K562 (cell line): ENCODE results near the gene RAI1. TPM values are rescaled to one million over a fixed set of nuclear protein-coding genes. Genes with fewer than 3 reads are reported as not detected.

Experiments
- ATAC-seq: fragments of 200-7000 bp; cut with Tn5 transposase; 3 replicates; pipeline ENCODE4 v1.9.1; 2020; ENCODE audit warnings: moderate library complexity
- BruUV-seq: library from RNA; stranded (reverse); fragments of 400-500 nt; replicated peaks from 2 replicates; lab custom pipeline; 2021; lab: Mats Ljungman, UMichigan
- CTCF ChIA-PET: fragments of 300-600 bp; formaldehyde crosslinking; extraction: SDS; loops from one replicate; lab custom pipeline; 2021; ENCODE audit warnings: low intra/inter-chr PET ratio; lab: Yijun Ruan, JAX
- POLR2A ChIA-PET: fragments of 300-600, 350-650 bp; sonication (Branson Sonifier 250); formaldehyde crosslinking; extraction: SDS; loops from one replicate; lab custom pipeline; 2021; ENCODE audit warnings: antibody characterized with exemption, inconsistent platforms; lab: Yijun Ruan, JAX
- DNase-seq, 4 experiments: peaks; one replicate each; pipeline versions ENCODE4 v3.0.0 to v3.0.0-alpha.2; 2011 to 2018; ENCODE audit warnings: low spot score in 3 of 4, mixed read lengths in 3 of 4; ENCODE audit errors: extremely low read depth in 1 of 4
- FAIRE-seq: peaks from 2 replicates; lab custom pipeline; 2011; peaks lifted over from hg19 to GRCh38; lab: Jason Lieb, UNC
- H2AFZ ChIP-seq: 2 replicates; pipeline ENCODE4 v1.6.0; 2011; ENCODE audit warnings: low read depth, low read length, control low read depth, inconsistent platforms
- H3K27ac ChIP-seq: fragments of 200-600 bp; 3 replicates; pipeline ENCODE4 v1.8.0; 2011; ENCODE audit warnings: low read depth, mild to moderate bottlenecking, control low read depth, inconsistent platforms, low read length, moderate library complexity, mixed read lengths; ENCODE audit errors: extremely low read depth
- H3K27me3 ChIP-seq, 2 experiments: fragments of 300-600 bp in 1 of 2; 2 replicates in 1 of 2; 3 replicates in 1 of 2; pipeline versions ENCODE4 v1.6.0 to v1.8.0; 2011; ENCODE audit warnings: inconsistent platforms in 2 of 2, low read length in 2 of 2, mild to moderate bottlenecking in 1 of 2, mixed read lengths in 1 of 2, moderate library complexity in 1 of 2; ENCODE audit not compliant: control insufficient read depth in 2 of 2, insufficient read depth in 2 of 2
- H3K36me3 ChIP-seq: fragments of 300-600 bp; 3 replicates; pipeline ENCODE4 v1.8.0; 2011; ENCODE audit warnings: mild to moderate bottlenecking, low read length, inconsistent platforms; ENCODE audit not compliant: control insufficient read depth, insufficient read depth
- H3K4me1 ChIP-seq, 2 experiments: fragments of 200-600 bp in 1 of 2; replicated peaks in 1 of 2; 2 replicates in 1 of 2; 3 replicates in 1 of 2; pipeline versions ENCODE4 v1.5.1 to v1.8.0; 2011; ENCODE audit warnings: inconsistent platforms in 2 of 2, low read length in 2 of 2, mild to moderate bottlenecking in 1 of 2, mixed read lengths in 1 of 2, moderate library complexity in 1 of 2; ENCODE audit not compliant: control insufficient read depth in 2 of 2, insufficient read depth in 2 of 2
- H3K4me2 ChIP-seq: 2 replicates; pipeline ENCODE4 v1.6.1; 2011; ENCODE audit warnings: low read length, control low read depth, inconsistent platforms, mixed read lengths; ENCODE audit not compliant: insufficient read depth
- H3K4me3 ChIP-seq: fragments of 200-600 bp; sonication (generic), shearing (Covaris generic); 2 replicates; pipeline ENCODE4 v1.5.1; 2016; ENCODE audit warnings: control low read depth, inconsistent platforms
- H3K79me2 ChIP-seq: fragments of 200-600 bp; 3 replicates; pipeline ENCODE4 v1.8.0; 2011; ENCODE audit warnings: low read length, inconsistent platforms; ENCODE audit not compliant: control insufficient read depth, insufficient read depth
- H3K9ac ChIP-seq, 2 experiments: 2 replicates each; pipeline versions ENCODE4 v1.6.0 to v1.6.1; 2011; ENCODE audit warnings: low read depth in 2 of 2, low read length in 2 of 2, control low read depth in 1 of 2, inconsistent platforms in 1 of 2, mild to moderate bottlenecking in 1 of 2, mixed read lengths in 1 of 2; ENCODE audit not compliant: insufficient read depth in 1 of 2
- H3K9me1 ChIP-seq: one replicate; pipeline ENCODE4 v1.6.0; 2011; ENCODE audit warnings: inconsistent platforms, mild to moderate bottlenecking, low read length, moderate library complexity; ENCODE audit not compliant: control insufficient read depth, insufficient read depth
- H3K9me3 ChIP-seq: replicated peaks from 2 replicates; pipeline ENCODE4 v1.5.1; 2011; ENCODE audit warnings: low read depth, low read length, inconsistent platforms; ENCODE audit not compliant: control insufficient read depth, insufficient read depth
- H4K20me1 ChIP-seq: replicated peaks from 2 replicates; pipeline ENCODE4 v1.6.1; 2011; ENCODE audit warnings: low read length, inconsistent platforms, mixed read lengths; ENCODE audit not compliant: control insufficient read depth, insufficient read depth
- ATF1 ChIP-seq, 2 experiments: fragments of 450-650 bp in 1 of 2; IDR thresholded peaks; 2 replicates each; pipeline ENCODE4 v1.6.1; 2016; ENCODE audit warnings: missing compliant biosample characterization in 1 of 2, missing genetic modification characterization in 1 of 2
- ATF4 ChIP-seq: fragments of 450-650 bp; formaldehyde crosslinking; IDR thresholded peaks from 2 replicates; pipeline ENCODE4 v1.4.0; 2022; ENCODE audit warnings: mild to moderate bottlenecking, moderate library complexity
- BCLAF1 ChIP-seq, 2 experiments: fragments of 450-650 bp in 1 of 2; IDR thresholded peaks; 2 replicates each; pipeline ENCODE4 v1.6.1; 2011 to 2017; ENCODE audit warnings: low read depth in 2 of 2, antibody characterized with exemption in 1 of 2, borderline replicate concordance in 1 of 2, low read length in 1 of 2, mild to moderate bottlenecking in 1 of 2, mixed read lengths in 1 of 2; ENCODE audit not compliant: control insufficient read depth in 1 of 2
- CREM ChIP-seq: IDR thresholded peaks from 2 replicates; pipeline ENCODE4 v1.6.1; 2014; ENCODE audit warnings: antibody characterized with exemption, low read depth
- DMBX1 ChIP-seq: fragments of 250-450 bp; sonication (Bioruptor Pico); IDR thresholded peaks from 2 replicates; pipeline ENCODE4 v1.8.0; 2022; ENCODE audit warnings: inconsistent platforms, mild to moderate bottlenecking, moderate library complexity, borderline replicate concordance
- FOXJ3 ChIP-seq: sonication (generic); formaldehyde crosslinking; IDR thresholded peaks from 2 replicates; pipeline ENCODE4 v1.4.0; 2020; ENCODE audit warnings: mild to moderate bottlenecking, missing genetic modification reagents
- KAT2B ChIP-seq: IDR thresholded peaks from one replicate; pipeline ENCODE4 v1.6.1; 2012; ENCODE audit warnings: low read depth, mild to moderate bottlenecking, control low read depth, inconsistent platforms, low read length, moderate library complexity
- L3MBTL2 ChIP-seq: fragments of 450-650 bp; IDR thresholded peaks from 2 replicates; pipeline ENCODE4 v1.6.1; 2016; ENCODE audit warnings: mild to moderate bottlenecking, moderate library complexity
- MCM5 ChIP-seq: fragments of 450-650 bp; IDR thresholded peaks from 2 replicates; pipeline ENCODE4 v1.6.1; 2016; ENCODE audit warnings: low read depth
- MEIS2 ChIP-seq: fragments of 450-650 bp; IDR thresholded peaks from 2 replicates; pipeline ENCODE4 v1.6.1; 2014; ENCODE audit warnings: mild to moderate bottlenecking; ENCODE audit not compliant: partially characterized antibody
- MXI1 ChIP-seq: IDR thresholded peaks from 2 replicates; pipeline ENCODE4 v1.6.1; 2011; ENCODE audit warnings: low read depth, mild to moderate bottlenecking, improper control_type of control experiment, low read length
- NR4A1 ChIP-seq, 2 experiments: fragments of 250-450 bp in 1 of 2; fragments of 450-650 bp in 1 of 2; sonication (Bioruptor Pico) in 1 of 2; IDR thresholded peaks; 2 replicates each; pipeline versions ENCODE4 v1.4.0 to v1.6.1; 2016 to 2020; ENCODE audit warnings: mild to moderate bottlenecking in 2 of 2, missing compliant biosample characterization in 1 of 2, missing genetic modification characterization in 1 of 2, moderate library complexity in 1 of 2
- RBM39 ChIP-seq: fragments of 200-400 bp; formaldehyde crosslinking; optimal IDR thresholded peaks from 2 replicates; pipeline ENCODE3; 2018; ENCODE audit warnings: low read depth, low read length
- RNF2 ChIP-seq: sonication (generic); IDR thresholded peaks from 2 replicates; pipeline ENCODE4 v1.6.1; 2016
- SLC30A9 ChIP-seq: fragments of 250-450 bp; sonication (Bioruptor Pico); IDR thresholded peaks from 2 replicates; pipeline ENCODE4 v1.8.0; 2022; ENCODE audit warnings: mild to moderate bottlenecking, moderate library complexity
- SRSF7 ChIP-seq: fragments of 200-400 bp; formaldehyde crosslinking; optimal IDR thresholded peaks from 2 replicates; pipeline ENCODE3; 2017; ENCODE audit warnings: mild to moderate bottlenecking, low read depth, low read length
- U2AF2 ChIP-seq: fragments of 200-400 bp; formaldehyde crosslinking; optimal IDR thresholded peaks from 2 replicates; pipeline ENCODE3; 2017; ENCODE audit warnings: low read depth, mild to moderate bottlenecking, low read length
- ZFPM2 ChIP-seq: fragments of 250-450 bp; sonication (Bioruptor Pico); IDR thresholded peaks from 2 replicates; pipeline ENCODE4 v1.5.1; 2022; ENCODE audit warnings: mild to moderate bottlenecking
- ZNF512 ChIP-seq: IDR thresholded peaks from 2 replicates; pipeline ENCODE4 v1.6.1; 2016; ENCODE audit warnings: missing genetic modification characterization, missing compliant biosample characterization
- WGBS: fragments of 100-300 bp; shearing (Covaris generic); methylation state at CpG from one replicate; pipeline ENCODE4 v1.1.6; 2016; ENCODE audit warnings: low coverage, mixed read lengths; ENCODE audit not compliant: insufficient coverage; ENCODE audit errors: missing lambda C conversion rate; 5-methylcytosine and 5-hydroxymethylcytosine counted together
- in situ Hi-C: fragments of 300-500 bp; cut with MboI; formaldehyde crosslinking; loops from 4 replicates; pipeline ENCODE4 v1.15.0; 2018; ENCODE audit warnings: inconsistent platforms, mixed read lengths
- intact Hi-C: fragments of 100-400 bp; cut with micrococcal nuclease; formaldehyde crosslinking; loops from 2 replicates; pipeline ENCODE4 v1.14.2; 2022
- polyA plus RNA-seq, 8 experiments: library from polyadenylated mRNA; depleted of rRNA in 4 of 8; stranded (reverse) in 5 of 8; unstranded in 3 of 8; fragments of >200 nt; fragmentation: Nextera tagmentation in 2 of 8; fragmentation: Illumina TruSeq in 1 of 8; extraction: Ambion mirVana in 2 of 8; extraction: Trizol in 1 of 8; gene quantifications; 2 replicates each; pipeline versions ENCODE4 v1.2.1 to v1.2.3, GENCODE V29; 2011 to 2014; ENCODE audit warnings: inconsistent platforms in 1 of 8, missing spikeins in 1 of 8
- total RNA-seq, 7 experiments: library from RNA; depleted of rRNA in 6 of 7; stranded (reverse); fragments of >200 nt in 6 of 7; fragmentation: Illumina TruSeq in 2 of 7; extraction: Trizol in 2 of 7; gene quantifications; 2 replicates each; pipeline versions ENCODE4 v1.2.1 to v1.2.3, GENCODE V29; 2011 to 2021; ENCODE audit warnings: low replicate concordance in 1 of 7

The RAI1 gene
- total and polyA plus RNA-seq, 9 of the 15 experiments (the other 6 are each of a cell fraction or from before 2014, with no cell fraction given), result 0.68 to 19.9 (median 5.5) TPM

GRCh38 chr17:17763734-17764133 lies 82.5 kb downstream of the RAI1 start:
- H3K27ac ChIP-seq, result no peak overlapping the region
- H3K27me3 ChIP-seq, result no peaks in the 10 kb centered on the region
- no peak for ATAC-seq
- CTCF ChIA-PET, result no interaction called here
- peaks cover 0 to 20% of the 10 kb centered on the region in 2 experiments; a peak in 2 of 5 replicates for H3K4me1 ChIP-seq
- TF ChIP-seq ZNF512 (tag), result no peak
- no peak for TF ChIP-seq ATF1 (CRISPR knock-in tag; IDR thresholded peaks at IDR 0.05)
- TF ChIP-seq ATF1 (tag; IDR thresholded peaks at IDR 0.05), result no peak
- TF ChIP-seq RNF2, result no peak
- TF ChIP-seq L3MBTL2, result no peak
- TF ChIP-seq BCLAF1 (IDR thresholded peaks at IDR 0.05; ENCODE audit: borderline replicate concordance in 1 of 2, control insufficient read depth in 1 of 2, low read depth in 2 of 2, low read length in 1 of 2), result no peak
- no peak for TF ChIP-seq U2AF2
- no peak for TF ChIP-seq KAT2B
- no peak for TF ChIP-seq MCM5
- no peak for TF ChIP-seq MXI1
- no peak for TF ChIP-seq RBM39
- TF ChIP-seq CREM, result no peak
- no peak for TF ChIP-seq ZFPM2 (CRISPR knock-in tag)
- TF ChIP-seq FOXJ3, result no peak
- no peak for TF ChIP-seq DMBX1 (CRISPR knock-in tag)
- no peak for TF ChIP-seq MEIS2
- TF ChIP-seq SLC30A9 (CRISPR knock-in tag), result no peak
- TF ChIP-seq NR4A1 (CRISPR knock-in tag; IDR thresholded peaks at IDR 0.05), result no peak
- no peak for TF ChIP-seq NR4A1 (tag; IDR thresholded peaks at IDR 0.05)
- TF ChIP-seq SRSF7, result no peak
- TF ChIP-seq ATF4 (CRISPR knock-in tag), result no peak
- no peaks in the 10 kb centered on the region for H3K9me3 ChIP-seq
- in situ Hi-C loops (no loop called here), intact Hi-C loops (no loop called here)
- FAIRE-seq, result no peak
- no peaks in the 10 kb centered on the region for H3K9me1 ChIP-seq
- H3K9ac ChIP-seq, result no peak overlapping the region
- POLR2A ChIA-PET, result interaction anchor here (1.6 kb wide), 1 partner anchor 15 kb away, joined by 6 read pairs; no protein-coding TSS in a partner anchor
- WGBS, result 77% methylated on average over 5 of the region's 5 CpGs
- DNase-seq, result no peak
- peaks cover 2% of the 10 kb centered on the region; the same call in 1 of the 3 replicates for H3K36me3 ChIP-seq
- no peaks in the 10 kb centered on the region for H4K20me1 ChIP-seq
- H3K4me2 ChIP-seq, result no peak overlapping the region
- H2AFZ ChIP-seq, result no peak overlapping the region
- no TSS peak for BruUV-seq
- H3K4me3 ChIP-seq, result no peak overlapping the region
- no peaks in the 10 kb centered on the region for H3K79me2 ChIP-seq
